Measurements from ENCODE around the gene TSTD1. TPM values are rescaled to one million over a fixed set of nuclear protein-coding genes. Genes with fewer than 3 reads are reported as not detected.
"Not testable (repeated sequence)": the region's sequence is repeated elsewhere in the genome, so short reads cannot be mapped to it uniquely, and the experiment has no call there.

TSTD1 gene
- total RNA-seq, 1 experiment from 2014 or later: 24.8 TPM

DNA sequence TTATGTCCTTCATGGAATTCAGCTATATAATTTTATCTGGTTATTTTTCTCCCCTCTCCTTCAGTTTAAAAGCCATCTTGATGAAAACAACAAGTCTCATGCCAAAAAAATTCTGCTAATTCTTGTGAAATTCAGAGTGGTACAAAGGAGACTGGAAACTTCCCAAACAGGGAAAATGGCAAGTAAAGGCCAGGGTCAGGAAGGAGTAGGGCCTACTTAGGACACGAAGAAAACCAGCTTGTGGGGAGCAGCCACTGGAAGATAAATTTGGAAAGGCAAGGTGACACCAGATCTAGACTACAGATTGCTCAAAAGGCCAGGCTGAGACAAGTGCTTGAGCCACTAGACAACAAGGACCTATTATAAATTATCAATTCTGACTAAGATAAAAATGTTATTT, 6.4 kb downstream of the TSTD1 start:
- Mint-ChIP-seq H3K27me3 (ENCODE audit: insufficient read depth, unreplicated experiment) (no peaks in the 10 kb centered on the region), H3K9me3 (ENCODE audit: unreplicated experiment) (no peaks in the 10 kb centered on the region), H3K4me3 (ENCODE audit: unreplicated experiment) (no peak overlapping the region), H3K36me3 (ENCODE audit: insufficient read depth, unreplicated experiment) (no peaks in the 10 kb centered on the region), H3K4me1 (ENCODE audit: low read depth, unreplicated experiment) (peaks cover 7% of the 10 kb centered on the region), H3K27ac (ENCODE audit: unreplicated experiment) (no peak overlapping the region)
- Histone ChIP-seq H3K4me3 (ENCODE audit: low read depth, low read length) (no peak overlapping the region), H3K9me3 (0 out of 2 replicates have a peak, but pooled peaks cover 6% of the 10 kb centered on the region), H3K4me1 (0 out of 2 replicates have a peak, but pooled peaks cover under 1% of the 10 kb centered on the region), H3K36me3 (ENCODE audit: control insufficient read depth, insufficient read depth, low read length) (no peaks in the 10 kb centered on the region), H3K27me3 (replicated peaks; ENCODE audit: control insufficient read depth, insufficient read depth, low read length) (no peaks in the 10 kb centered on the region)
- POLR2A ChIA-PET: interaction anchor here (2.0 kb wide), 1 partner anchor 11 kb away, joined by 19 read pairs; the partner anchor contains the start of gene F11R
- DNase-seq: no peak
- CTCF ChIA-PET: interaction anchor here (0.6 kb wide), 1 partner anchor 25 kb away, joined by 4 read pairs; no protein-coding TSS in a partner anchor
- TF ChIP-seq, protein P1, sequence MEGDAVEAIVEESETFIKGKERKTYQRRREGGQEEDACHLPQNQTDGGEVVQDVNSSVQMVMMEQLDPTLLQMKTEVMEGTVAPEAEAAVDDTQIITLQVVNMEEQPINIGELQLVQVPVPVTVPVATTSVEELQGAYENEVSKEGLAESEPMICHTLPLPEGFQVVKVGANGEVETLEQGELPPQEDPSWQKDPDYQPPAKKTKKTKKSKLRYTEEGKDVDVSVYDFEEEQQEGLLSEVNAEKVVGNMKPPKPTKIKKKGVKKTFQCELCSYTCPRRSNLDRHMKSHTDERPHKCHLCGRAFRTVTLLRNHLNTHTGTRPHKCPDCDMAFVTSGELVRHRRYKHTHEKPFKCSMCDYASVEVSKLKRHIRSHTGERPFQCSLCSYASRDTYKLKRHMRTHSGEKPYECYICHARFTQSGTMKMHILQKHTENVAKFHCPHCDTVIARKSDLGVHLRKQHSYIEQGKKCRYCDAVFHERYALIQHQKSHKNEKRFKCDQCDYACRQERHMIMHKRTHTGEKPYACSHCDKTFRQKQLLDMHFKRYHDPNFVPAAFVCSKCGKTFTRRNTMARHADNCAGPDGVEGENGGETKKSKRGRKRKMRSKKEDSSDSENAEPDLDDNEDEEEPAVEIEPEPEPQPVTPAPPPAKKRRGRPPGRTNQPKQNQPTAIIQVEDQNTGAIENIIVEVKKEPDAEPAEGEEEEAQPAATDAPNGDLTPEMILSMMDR (IDR thresholded peaks at IDR 0.05; ENCODE audit: insufficient read depth in 1 of 2, low read depth in 1 of 2, low read length in 1 of 2, severe bottlenecking in 1 of 2, unreplicated experiment in 1 of 2): no peak
- intact Hi-C loops (cut with micrococcal nuclease; ENCODE audit: unreplicated experiment): no loop called here
- no TSS peak for BruUV-seq (replicated peaks)

DNA sequence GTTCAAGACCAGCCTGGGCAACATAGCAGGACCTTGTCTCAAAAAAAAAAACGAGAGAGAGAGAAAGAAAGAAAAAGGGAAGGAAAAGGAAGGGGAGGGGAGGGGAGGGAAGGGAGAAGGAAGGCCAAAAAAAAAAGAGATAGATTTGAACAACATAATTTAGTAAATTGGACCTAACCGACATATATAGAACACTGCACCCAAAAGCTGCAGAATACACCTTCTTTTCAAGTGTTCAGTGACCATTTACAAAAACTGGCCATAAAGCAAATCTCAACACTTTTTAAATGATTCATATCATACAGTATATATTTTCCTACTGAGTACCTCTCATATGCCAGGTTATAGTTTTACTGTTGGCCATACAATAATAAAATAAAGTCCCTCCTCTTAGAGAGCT, 6.9 kb downstream of the TSTD1 start:
- ChIA-PET POLR2A (interaction anchor here (2.0 kb wide), 1 partner anchor 11 kb away, joined by 19 read pairs; the partner anchor contains the start of gene F11R), CTCF (interaction anchor here (0.6 kb wide), 1 partner anchor 25 kb away, joined by 4 read pairs; no protein-coding TSS in a partner anchor)
- DNase-seq: no peak
- Mint-ChIP-seq H3K4me1 (ENCODE audit: low read depth, unreplicated experiment) (peaks cover 9% of the 10 kb centered on the region), H3K4me3 (ENCODE audit: unreplicated experiment) (no peak overlapping the region), H3K27me3 (ENCODE audit: insufficient read depth, unreplicated experiment) (no peaks in the 10 kb centered on the region), H3K36me3 (ENCODE audit: insufficient read depth, unreplicated experiment) (no peaks in the 10 kb centered on the region), H3K9me3 (ENCODE audit: unreplicated experiment) (no peaks in the 10 kb centered on the region), H3K27ac (ENCODE audit: unreplicated experiment) (no peak overlapping the region)
- H3K9me3 ChIP-seq: 0 out of 2 replicates have a peak, but pooled peaks cover 6% of the 10 kb centered on the region
- no peak overlapping the region for H3K4me3 ChIP-seq (ENCODE audit: low read depth, low read length)
- TF ChIP-seq, protein P1 (IDR thresholded peaks at IDR 0.05; ENCODE audit: insufficient read depth in 1 of 2, low read depth in 1 of 2, low read length in 1 of 2, severe bottlenecking in 1 of 2, unreplicated experiment in 1 of 2): no peak
- H3K36me3 ChIP-seq (ENCODE audit: control insufficient read depth, insufficient read depth, low read length): no peaks in the 10 kb centered on the region
- H3K4me1 ChIP-seq: no peaks in the 10 kb centered on the region
- H3K27me3 ChIP-seq (replicated peaks; ENCODE audit: control insufficient read depth, insufficient read depth, low read length): no peaks in the 10 kb centered on the region
- intact Hi-C loops (cut with micrococcal nuclease; ENCODE audit: unreplicated experiment): no loop called here
- BruUV-seq (replicated peaks): no TSS peak

DNA sequence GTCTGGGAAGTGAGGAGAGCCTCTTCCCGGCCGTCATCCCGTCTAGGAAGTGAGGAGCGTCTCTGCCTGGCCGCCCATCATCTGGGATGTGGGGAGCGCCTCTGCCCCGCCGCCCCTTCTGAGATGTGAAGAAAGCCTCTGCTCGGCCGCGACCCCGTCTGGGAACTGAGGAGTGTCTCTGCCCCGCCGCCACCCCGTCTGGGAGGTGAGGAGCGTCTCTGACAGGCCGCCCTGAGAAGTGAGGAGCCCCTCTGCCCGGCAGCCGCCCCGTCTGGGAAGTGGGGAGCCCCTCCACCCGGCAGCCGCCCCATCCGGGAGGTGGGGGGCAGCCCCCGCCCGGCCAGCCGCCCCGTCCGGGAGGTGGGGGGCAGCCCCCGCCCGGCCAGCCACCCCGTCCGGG, 9.3 kb downstream of the TSTD1 start:
- H3K9me3 Mint-ChIP-seq (ENCODE audit: unreplicated experiment); H3K4me1 ChIP-seq; intact Hi-C loops (cut with micrococcal nuclease; ENCODE audit: unreplicated experiment); H3K27me3 ChIP-seq (replicated peaks; ENCODE audit: control insufficient read depth, insufficient read depth, low read length); BruUV-seq (replicated peaks); CTCF ChIA-PET; H3K36me3 ChIP-seq (ENCODE audit: control insufficient read depth, insufficient read depth, low read length); H3K27ac Mint-ChIP-seq (ENCODE audit: unreplicated experiment); H3K9me3 ChIP-seq; H3K4me3 Mint-ChIP-seq (ENCODE audit: unreplicated experiment); H3K27me3 Mint-ChIP-seq (ENCODE audit: insufficient read depth, unreplicated experiment); H3K4me3 ChIP-seq (ENCODE audit: low read depth, low read length); H3K36me3 Mint-ChIP-seq (ENCODE audit: insufficient read depth, unreplicated experiment); POLR2A ChIA-PET; DNase-seq: not testable (repeated sequence)
- H3K4me1 Mint-ChIP-seq (ENCODE audit: low read depth, unreplicated experiment): peaks cover 22% of the 10 kb centered on the region

DNA sequence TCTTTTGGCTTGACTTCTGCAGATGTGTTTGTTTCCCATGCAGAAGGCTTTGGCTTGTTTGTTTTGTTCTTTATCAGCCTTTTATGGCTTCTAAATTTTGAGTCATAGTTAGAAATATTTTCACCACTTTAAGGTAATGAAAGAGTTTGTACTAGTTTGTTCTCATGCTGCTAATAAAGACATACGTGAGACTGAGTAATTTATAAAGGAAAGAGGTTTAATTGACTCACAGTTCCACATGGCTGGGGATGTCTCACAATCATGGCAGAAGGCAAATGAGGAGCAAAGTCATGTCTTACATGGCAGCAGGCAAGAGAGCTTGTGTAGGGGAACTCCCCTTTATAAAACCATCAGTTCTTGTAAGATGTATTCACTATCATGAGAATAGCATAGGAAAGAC, 11.8 kb downstream of the TSTD1 start:
- H3K4me1 Mint-ChIP-seq (ENCODE audit: low read depth, unreplicated experiment): peaks cover 15% of the 10 kb centered on the region
- H3K27me3 Mint-ChIP-seq (ENCODE audit: insufficient read depth, unreplicated experiment); H3K27ac Mint-ChIP-seq (ENCODE audit: unreplicated experiment); intact Hi-C loops (cut with micrococcal nuclease; ENCODE audit: unreplicated experiment); H3K4me1 ChIP-seq; H3K9me3 Mint-ChIP-seq (ENCODE audit: unreplicated experiment); H3K9me3 ChIP-seq; H3K27me3 ChIP-seq (replicated peaks; ENCODE audit: control insufficient read depth, insufficient read depth, low read length); H3K4me3 ChIP-seq (ENCODE audit: low read depth, low read length); POLR2A ChIA-PET; CTCF ChIA-PET; H3K36me3 ChIP-seq (ENCODE audit: control insufficient read depth, insufficient read depth, low read length); H3K36me3 Mint-ChIP-seq (ENCODE audit: insufficient read depth, unreplicated experiment); DNase-seq; BruUV-seq (replicated peaks); H3K4me3 Mint-ChIP-seq (ENCODE audit: unreplicated experiment): not testable (repeated sequence)

DNA sequence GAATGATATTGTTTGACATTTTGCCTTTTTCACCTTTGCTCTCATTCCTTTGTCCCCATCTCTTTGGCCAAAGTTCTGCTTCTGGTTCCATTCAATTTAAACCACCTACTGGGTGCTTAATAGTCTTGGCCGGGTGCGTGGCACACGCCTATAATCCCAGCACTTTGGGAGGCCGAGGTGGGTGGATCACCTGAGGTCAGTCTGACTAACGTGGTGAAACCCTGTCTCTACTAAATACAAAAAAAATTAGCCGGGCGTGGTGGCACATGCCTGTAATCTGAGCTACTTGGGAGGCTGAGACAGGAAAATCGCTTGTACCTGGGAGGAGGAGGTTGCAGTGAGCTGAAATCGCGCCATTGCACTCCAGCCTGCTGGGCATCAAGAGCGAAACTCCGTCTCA, 16.3 kb downstream of the TSTD1 start:
- H3K36me3 Mint-ChIP-seq (ENCODE audit: insufficient read depth, unreplicated experiment): peaks cover 23% of the 10 kb centered on the region
- CTCF ChIA-PET: interaction anchor here (1.0 to 3.3 kb wide), 4 partner anchors 9 to 143 kb away, joined by 3 to 53 read pairs (median 8); partner anchors contain the start of gene PPOX
- Histone ChIP-seq H3K4me3 (ENCODE audit: low read depth, low read length) (peak overlapping the region; percentile 54), H3K4me1 (peaks cover 29% of the 10 kb centered on the region)
- peak overlapping the region; percentile 89 for H3K4me3 Mint-ChIP-seq (ENCODE audit: unreplicated experiment)
- H3K36me3 ChIP-seq (ENCODE audit: control insufficient read depth, insufficient read depth, low read length); intact Hi-C loops (cut with micrococcal nuclease; ENCODE audit: unreplicated experiment); H3K27me3 Mint-ChIP-seq (ENCODE audit: insufficient read depth, unreplicated experiment); H3K9me3 Mint-ChIP-seq (ENCODE audit: unreplicated experiment); DNase-seq; BruUV-seq (replicated peaks); H3K27me3 ChIP-seq (replicated peaks; ENCODE audit: control insufficient read depth, insufficient read depth, low read length); H3K9me3 ChIP-seq: not testable (repeated sequence)
- peaks cover 47% of the 10 kb centered on the region for H3K4me1 Mint-ChIP-seq (ENCODE audit: low read depth, unreplicated experiment)
- POLR2A ChIA-PET: interaction anchor here (0.6 to 3.2 kb wide), 3 partner anchors 16 to 50 kb away, joined by 3 to 84 read pairs (median 20); partner anchors contain the start of genes TSTD1 and USF1
- peak overlapping the region; percentile 97 for H3K27ac Mint-ChIP-seq (ENCODE audit: unreplicated experiment)

All from Caco-2 (cell line).